HL-60 (cell line): ENCODE results near the gene ABHD2.

Experiments
- DNase-seq, 2 experiments: peaks; one replicate each; pipeline ENCODE4 v3.0.0-alpha.2; 2010 to 2020; ENCODE audit warnings: low read depth in 1 of 2, low spot score in 1 of 2
- H3K27ac ChIP-seq: fragments of 250-450 bp; sonication (Bioruptor Pico); replicated peaks from 2 replicates; pipeline ENCODE4 v1.5.1; 2020; ENCODE audit warnings: mild to moderate bottlenecking, moderate library complexity
- H3K27me3 ChIP-seq: fragments of 250-450 bp; sonication (Bioruptor Pico); 2 replicates; pipeline ENCODE4 v1.5.1; 2021; ENCODE audit warnings: mild to moderate bottlenecking, moderate library complexity; ENCODE audit not compliant: insufficient read depth, poor library complexity, severe bottlenecking
- H3K4me3 ChIP-seq: replicated peaks from 2 replicates; pipeline ENCODE4 v1.5.1; 2011; ENCODE audit warnings: mild to moderate bottlenecking, control low read depth, low read length; ENCODE audit not compliant: insufficient read depth
- GABPA ChIP-seq: IDR thresholded peaks from 2 replicates; pipeline ENCODE4 v1.6.1; 2012; ENCODE audit warnings: low read depth
- POLR2AphosphoS5 ChIP-seq: IDR thresholded peaks from 2 replicates; pipeline ENCODE4 v1.6.1; 2012; ENCODE audit warnings: low read depth
- SPI1 ChIP-seq: IDR thresholded peaks from 2 replicates; pipeline ENCODE4 v1.6.1; 2012; ENCODE audit warnings: low read depth, mild to moderate bottlenecking, borderline replicate concordance
- TF ChIP-seq, protein P1 (sequence below): IDR thresholded peaks from one replicate; pipeline ENCODE4 v1.5.1; 2011; ENCODE audit warnings: low read length, control low read depth, inconsistent platforms; ENCODE audit not compliant: insufficient read depth
- TF ChIP-seq, protein P2 (sequence below): IDR thresholded peaks from 2 replicates; pipeline ENCODE4 v1.6.1; 2012; ENCODE audit warnings: low read depth; ENCODE audit not compliant: insufficient replicate concordance

ABHD2 gene

DNA sequence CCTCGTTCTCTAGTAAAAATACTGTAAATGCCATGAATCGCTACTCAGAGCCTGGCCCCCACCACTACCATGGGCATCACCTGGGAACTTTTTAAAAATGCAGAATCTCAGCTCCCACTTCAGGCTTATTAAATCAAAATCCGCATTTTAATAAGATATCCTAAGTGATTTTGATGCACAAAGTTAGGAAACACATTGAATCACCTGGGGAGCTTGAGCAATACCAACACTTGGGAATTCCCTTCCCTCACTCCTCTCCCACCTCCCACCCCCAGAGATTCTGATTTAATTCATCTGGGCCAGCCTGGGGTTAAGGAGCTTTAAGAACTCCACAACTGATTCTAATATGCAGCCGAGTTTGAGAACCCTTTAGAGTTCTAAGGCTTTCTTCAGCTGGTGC lies 106.4 kb downstream of the ABHD2 start:
- DNase-seq, result no peak
- no peaks in the 10 kb centered on the region for H3K27me3 ChIP-seq
- TF ChIP-seq, protein P1, sequence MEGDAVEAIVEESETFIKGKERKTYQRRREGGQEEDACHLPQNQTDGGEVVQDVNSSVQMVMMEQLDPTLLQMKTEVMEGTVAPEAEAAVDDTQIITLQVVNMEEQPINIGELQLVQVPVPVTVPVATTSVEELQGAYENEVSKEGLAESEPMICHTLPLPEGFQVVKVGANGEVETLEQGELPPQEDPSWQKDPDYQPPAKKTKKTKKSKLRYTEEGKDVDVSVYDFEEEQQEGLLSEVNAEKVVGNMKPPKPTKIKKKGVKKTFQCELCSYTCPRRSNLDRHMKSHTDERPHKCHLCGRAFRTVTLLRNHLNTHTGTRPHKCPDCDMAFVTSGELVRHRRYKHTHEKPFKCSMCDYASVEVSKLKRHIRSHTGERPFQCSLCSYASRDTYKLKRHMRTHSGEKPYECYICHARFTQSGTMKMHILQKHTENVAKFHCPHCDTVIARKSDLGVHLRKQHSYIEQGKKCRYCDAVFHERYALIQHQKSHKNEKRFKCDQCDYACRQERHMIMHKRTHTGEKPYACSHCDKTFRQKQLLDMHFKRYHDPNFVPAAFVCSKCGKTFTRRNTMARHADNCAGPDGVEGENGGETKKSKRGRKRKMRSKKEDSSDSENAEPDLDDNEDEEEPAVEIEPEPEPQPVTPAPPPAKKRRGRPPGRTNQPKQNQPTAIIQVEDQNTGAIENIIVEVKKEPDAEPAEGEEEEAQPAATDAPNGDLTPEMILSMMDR, result no peak
- no peak for TF ChIP-seq POLR2AphosphoS5
- no peak for TF ChIP-seq SPI1
- no peak for TF ChIP-seq GABPA
- TF ChIP-seq, protein P2, sequence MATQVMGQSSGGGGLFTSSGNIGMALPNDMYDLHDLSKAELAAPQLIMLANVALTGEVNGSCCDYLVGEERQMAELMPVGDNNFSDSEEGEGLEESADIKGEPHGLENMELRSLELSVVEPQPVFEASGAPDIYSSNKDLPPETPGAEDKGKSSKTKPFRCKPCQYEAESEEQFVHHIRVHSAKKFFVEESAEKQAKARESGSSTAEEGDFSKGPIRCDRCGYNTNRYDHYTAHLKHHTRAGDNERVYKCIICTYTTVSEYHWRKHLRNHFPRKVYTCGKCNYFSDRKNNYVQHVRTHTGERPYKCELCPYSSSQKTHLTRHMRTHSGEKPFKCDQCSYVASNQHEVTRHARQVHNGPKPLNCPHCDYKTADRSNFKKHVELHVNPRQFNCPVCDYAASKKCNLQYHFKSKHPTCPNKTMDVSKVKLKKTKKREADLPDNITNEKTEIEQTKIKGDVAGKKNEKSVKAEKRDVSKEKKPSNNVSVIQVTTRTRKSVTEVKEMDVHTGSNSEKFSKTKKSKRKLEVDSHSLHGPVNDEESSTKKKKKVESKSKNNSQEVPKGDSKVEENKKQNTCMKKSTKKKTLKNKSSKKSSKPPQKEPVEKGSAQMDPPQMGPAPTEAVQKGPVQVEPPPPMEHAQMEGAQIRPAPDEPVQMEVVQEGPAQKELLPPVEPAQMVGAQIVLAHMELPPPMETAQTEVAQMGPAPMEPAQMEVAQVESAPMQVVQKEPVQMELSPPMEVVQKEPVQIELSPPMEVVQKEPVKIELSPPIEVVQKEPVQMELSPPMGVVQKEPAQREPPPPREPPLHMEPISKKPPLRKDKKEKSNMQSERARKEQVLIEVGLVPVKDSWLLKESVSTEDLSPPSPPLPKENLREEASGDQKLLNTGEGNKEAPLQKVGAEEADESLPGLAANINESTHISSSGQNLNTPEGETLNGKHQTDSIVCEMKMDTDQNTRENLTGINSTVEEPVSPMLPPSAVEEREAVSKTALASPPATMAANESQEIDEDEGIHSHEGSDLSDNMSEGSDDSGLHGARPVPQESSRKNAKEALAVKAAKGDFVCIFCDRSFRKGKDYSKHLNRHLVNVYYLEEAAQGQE, result no peak
- H3K27ac ChIP-seq, result no peak overlapping the region
- no peak overlapping the region for H3K4me3 ChIP-seq

DNA sequence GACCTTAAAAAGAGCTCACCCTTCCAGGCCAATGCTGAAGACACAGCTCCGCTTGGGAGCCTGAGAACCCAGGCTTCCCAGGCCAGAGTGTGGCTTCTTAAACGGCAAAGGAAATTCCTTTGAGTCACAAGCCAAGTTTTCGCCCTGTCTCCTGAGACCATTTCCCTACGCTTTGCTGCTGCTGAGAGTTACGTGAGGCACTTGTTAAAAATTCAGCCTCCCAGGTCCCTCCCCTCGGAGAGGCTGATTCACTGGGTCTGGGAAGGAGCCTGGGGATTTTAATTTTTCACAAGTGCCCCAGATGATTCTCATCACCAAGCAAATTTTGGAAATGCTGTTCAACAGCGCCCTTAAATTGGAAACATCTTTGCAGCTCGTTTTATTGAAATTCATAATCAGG lies 107.6 kb downstream of the ABHD2 start:
- Histone ChIP-seq H3K27ac (no peak overlapping the region), H3K4me3 (no peak overlapping the region), H3K27me3 (no peaks in the 10 kb centered on the region)
- no peak for DNase-seq
- TF ChIP-seq GABPA (no peak), SPI1 (no peak), POLR2AphosphoS5 (no peak)
- TF ChIP-seq, protein P2, result no peak
- TF ChIP-seq, protein P1, result no peak

DNA sequence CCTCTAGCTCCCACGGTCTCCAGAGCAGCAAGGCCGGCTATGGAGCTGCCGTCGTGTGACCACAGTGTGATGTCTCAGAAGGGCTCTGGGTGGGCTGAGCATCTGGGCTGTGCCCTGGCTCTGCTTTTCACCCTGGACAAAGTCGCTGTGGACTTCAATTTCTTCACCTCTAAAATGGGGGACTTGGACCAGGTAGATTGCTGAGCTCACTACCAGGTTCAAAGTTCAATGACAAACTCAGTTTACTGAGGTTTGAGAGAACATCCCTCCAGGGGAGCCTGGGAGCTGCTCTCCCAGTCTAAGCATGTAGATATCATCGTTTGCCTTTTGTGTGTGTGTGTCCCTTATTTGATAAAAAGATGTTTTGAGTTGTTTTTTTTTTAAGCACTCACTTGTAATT lies 108.0 kb downstream of the ABHD2 start:
- no peak overlapping the region for H3K27ac ChIP-seq
- no peaks in the 10 kb centered on the region for H3K27me3 ChIP-seq
- TF ChIP-seq, protein P1, result no peak
- TF ChIP-seq, protein P2, result no peak
- TF ChIP-seq POLR2AphosphoS5 (no peak), GABPA (no peak), SPI1 (no peak)
- no peak for DNase-seq
- no peak overlapping the region for H3K4me3 ChIP-seq
